HG02852 (cell line): ENCODE results near the gene GFM1.
A peak's percentile ranks its signal among the peaks of the same experiment; 100 is the strongest.

Experiments used
- ATAC-seq: cut with Tn5 transposase; IDR thresholded peaks from one replicate; pipeline ENCODE4 v1.9.1; 2021; ENCODE audit warnings: mild to moderate bottlenecking, moderate library complexity; ENCODE audit not compliant: unreplicated experiment

Gene GFM1

GRCh38 chr3:158723991-158724390 is 79.7 kb downstream of the GFM1 start:
- ATAC-seq, result no peak

GRCh38 chr3:158725348-158726011 is 81.2 kb downstream of the GFM1 start:
- no peak for ATAC-seq

- peak; percentile 57 for ATAC-seq
Measured at GRCh38 chr3:158727206-158728060, 83.1 kb downstream of the GFM1 start.

- no peak for ATAC-seq
Measured at GRCh38 chr3:158728061-158728377, 83.7 kb downstream of the GFM1 start.

GRCh38 chr3:158728851-158729250 is 84.5 kb downstream of the GFM1 start:
- ATAC-seq, result no peak

GRCh38 chr3:158731486-158731885 is 87.2 kb downstream of the GFM1 start:
- no peak for ATAC-seq

GRCh38 chr3:158731938-158732855 is 87.9 kb downstream of the GFM1 start, which contains the start of gene RARRES1:
TSS of gene RARRES1 (minus strand) at chr3:158732457. CDS start at chr3:158732415, 42 bp downstream.
- ATAC-seq, result peak; percentile 70

- no peak for ATAC-seq
Measured at GRCh38 chr3:158732856-158733200, 88.5 kb downstream of the GFM1 start.

GRCh38 chr3:158733656-158734055 is 89.3 kb downstream of the GFM1 start:
- ATAC-seq, result no peak

GRCh38 chr3:158735296-158736033 is 91.1 kb downstream of the GFM1 start:
- no peak for ATAC-seq

GRCh38 chr3:158737410-158737809 is 93.1 kb downstream of the GFM1 start:
- ATAC-seq, result no peak

- ATAC-seq, result no peak
Measured at GRCh38 chr3:158737976-158738615, 93.8 kb downstream of the GFM1 start.

GRCh38 chr3:158738653-158739052 is 94.3 kb downstream of the GFM1 start:
- ATAC-seq, result no peak

- ATAC-seq, result no peak
Measured at GRCh38 chr3:158739078-158739477, 94.8 kb downstream of the GFM1 start.

- no peak for ATAC-seq
Measured at GRCh38 chr3:158739661-158740060, 95.3 kb downstream of the GFM1 start.
